Activated naive CD8-positive, alpha-beta T cell (primary cell): Measurements from ENCODE around the gene CSF1.

ENCODE experiments used
- H3K27ac Mint-ChIP-seq: one replicate; pipeline ENCODE4 v1.8.0; 2021; ENCODE audit warnings: mixed read lengths
- H3K27me3 Mint-ChIP-seq: one replicate; pipeline ENCODE4 v1.8.0; 2021; ENCODE audit warnings: mixed read lengths
- H3K36me3 Mint-ChIP-seq: one replicate; pipeline ENCODE4 v1.8.0; 2021; ENCODE audit warnings: mixed read lengths
- H3K4me1 Mint-ChIP-seq: one replicate; pipeline ENCODE4 v1.8.0; 2021; ENCODE audit warnings: low read depth, mixed read lengths
- H3K4me3 Mint-ChIP-seq: one replicate; pipeline ENCODE4 v1.8.0; 2021; ENCODE audit warnings: mild to moderate bottlenecking, mixed read lengths
- H3K9me3 Mint-ChIP-seq: one replicate; pipeline ENCODE4 v1.8.0; 2021; ENCODE audit warnings: low read depth, mixed read lengths

CSF1 gene

GRCh38 chr1:109904105-109904817 lies 6.4 kb upstream of the CSF1 start:
- H3K9me3 Mint-ChIP-seq: no peaks in the 10 kb centered on the region
- H3K36me3 Mint-ChIP-seq: peaks cover 4% of the 10 kb centered on the region
- peaks cover 41% of the 10 kb centered on the region for H3K4me1 Mint-ChIP-seq
- H3K27ac Mint-ChIP-seq: no peak overlapping the region
- H3K4me3 Mint-ChIP-seq: no peak overlapping the region
- no peaks in the 10 kb centered on the region for H3K27me3 Mint-ChIP-seq

- no peaks in the 10 kb centered on the region for H3K9me3 Mint-ChIP-seq
- H3K27ac Mint-ChIP-seq: peak overlapping the region; percentile 96
- H3K36me3 Mint-ChIP-seq: peaks cover 4% of the 10 kb centered on the region
- no peaks in the 10 kb centered on the region for H3K27me3 Mint-ChIP-seq
- H3K4me3 Mint-ChIP-seq: peak overlapping the region; percentile 65
- peaks cover 46% of the 10 kb centered on the region for H3K4me1 Mint-ChIP-seq
These were observed 5.2 kb upstream of the CSF1 start for GRCh38 chr1:109905491-109905890.

DNA sequence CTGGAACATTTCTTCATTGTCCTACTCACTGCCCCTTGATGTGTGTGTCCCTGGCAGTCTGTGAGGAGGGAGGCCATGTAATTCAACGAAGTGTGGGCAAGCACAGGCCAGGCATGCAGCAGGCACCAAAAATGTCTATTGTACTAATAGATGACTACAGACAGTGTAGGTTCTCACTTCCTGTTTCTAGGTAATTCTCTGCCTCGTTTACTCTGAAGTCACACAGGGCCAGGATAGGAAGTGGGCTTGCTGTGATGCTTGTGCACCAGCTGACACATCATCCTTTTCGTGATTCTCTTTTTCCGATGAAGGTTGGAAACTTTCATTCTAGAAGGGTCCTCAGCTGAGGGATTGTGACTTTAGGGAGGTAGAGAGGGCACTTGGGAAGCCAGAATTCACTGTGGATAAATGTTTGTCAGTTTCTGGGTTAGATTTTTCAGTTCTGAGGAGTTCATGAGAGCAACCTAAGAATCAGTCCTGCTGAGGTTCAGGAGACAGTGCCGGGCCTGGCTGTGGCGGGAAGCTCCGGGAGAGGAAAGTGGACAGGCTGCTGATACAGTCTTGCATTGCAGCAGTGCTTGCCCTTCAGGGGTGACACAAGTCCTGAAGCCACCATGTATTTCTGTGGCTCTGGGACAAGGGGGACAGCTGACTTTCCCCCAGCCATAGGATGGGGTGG lies 4.3 kb upstream of the CSF1 start:
- Mint-ChIP-seq H3K4me3 (peak overlapping the region; percentile 65), H3K9me3 (no peaks in the 10 kb centered on the region), H3K27ac (peak overlapping the region; percentile 96), H3K27me3 (no peaks in the 10 kb centered on the region), H3K4me1 (peaks cover 46% of the 10 kb centered on the region), H3K36me3 (peaks cover 4% of the 10 kb centered on the region)

GRCh38 chr1:109906839-109907180 lies 3.8 kb upstream of the CSF1 start:
- Mint-ChIP-seq H3K4me1 (peaks cover 50% of the 10 kb centered on the region), H3K36me3 (peaks cover 4% of the 10 kb centered on the region), H3K27me3 (no peaks in the 10 kb centered on the region), H3K4me3 (peak overlapping the region; percentile 65), H3K27ac (peak overlapping the region; percentile 96), H3K9me3 (no peaks in the 10 kb centered on the region)

- Mint-ChIP-seq H3K4me3 (peak overlapping the region; percentile 38), H3K36me3 (peaks cover 4% of the 10 kb centered on the region), H3K4me1 (peaks cover 53% of the 10 kb centered on the region), H3K9me3 (no peaks in the 10 kb centered on the region), H3K27me3 (no peaks in the 10 kb centered on the region), H3K27ac (peak overlapping the region; percentile 96)
These were observed 3.4 kb upstream of the CSF1 start for GRCh38 chr1:109907190-109907774.

- no peaks in the 10 kb centered on the region for H3K27me3 Mint-ChIP-seq
- no peak overlapping the region for H3K4me3 Mint-ChIP-seq
- H3K4me1 Mint-ChIP-seq: peaks cover 61% of the 10 kb centered on the region
- no peak overlapping the region for H3K27ac Mint-ChIP-seq
- H3K36me3 Mint-ChIP-seq: peaks cover 6% of the 10 kb centered on the region
- no peaks in the 10 kb centered on the region for H3K9me3 Mint-ChIP-seq
These were observed 1.8 kb upstream of the CSF1 start for GRCh38 chr1:109908836-109909235.

DNA sequence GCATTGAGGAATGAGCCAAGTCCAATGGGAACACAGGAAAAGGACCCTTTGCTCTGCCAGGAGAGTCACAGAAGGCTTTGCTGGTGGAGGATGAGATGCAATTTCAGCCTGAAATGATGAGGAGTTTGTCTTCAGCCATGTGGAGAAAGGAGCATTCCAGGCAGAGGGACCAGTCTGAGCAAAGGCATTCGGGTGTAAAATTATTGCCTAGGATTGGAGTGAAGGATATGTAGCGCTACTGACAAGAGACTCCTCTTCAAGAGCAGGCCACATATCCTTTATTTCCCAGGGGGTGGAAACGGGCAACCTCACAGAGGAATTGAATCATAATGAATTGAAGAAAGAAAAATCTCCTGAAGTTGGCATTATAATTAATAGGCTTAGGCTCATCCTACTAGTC lies 1.1 kb upstream of the CSF1 start:
- Mint-ChIP-seq H3K27ac (peak overlapping the region; percentile 85), H3K27me3 (no peaks in the 10 kb centered on the region), H3K9me3 (no peaks in the 10 kb centered on the region), H3K4me1 (peaks cover 62% of the 10 kb centered on the region), H3K4me3 (peak overlapping the region; percentile 86), H3K36me3 (peaks cover 6% of the 10 kb centered on the region)

DNA sequence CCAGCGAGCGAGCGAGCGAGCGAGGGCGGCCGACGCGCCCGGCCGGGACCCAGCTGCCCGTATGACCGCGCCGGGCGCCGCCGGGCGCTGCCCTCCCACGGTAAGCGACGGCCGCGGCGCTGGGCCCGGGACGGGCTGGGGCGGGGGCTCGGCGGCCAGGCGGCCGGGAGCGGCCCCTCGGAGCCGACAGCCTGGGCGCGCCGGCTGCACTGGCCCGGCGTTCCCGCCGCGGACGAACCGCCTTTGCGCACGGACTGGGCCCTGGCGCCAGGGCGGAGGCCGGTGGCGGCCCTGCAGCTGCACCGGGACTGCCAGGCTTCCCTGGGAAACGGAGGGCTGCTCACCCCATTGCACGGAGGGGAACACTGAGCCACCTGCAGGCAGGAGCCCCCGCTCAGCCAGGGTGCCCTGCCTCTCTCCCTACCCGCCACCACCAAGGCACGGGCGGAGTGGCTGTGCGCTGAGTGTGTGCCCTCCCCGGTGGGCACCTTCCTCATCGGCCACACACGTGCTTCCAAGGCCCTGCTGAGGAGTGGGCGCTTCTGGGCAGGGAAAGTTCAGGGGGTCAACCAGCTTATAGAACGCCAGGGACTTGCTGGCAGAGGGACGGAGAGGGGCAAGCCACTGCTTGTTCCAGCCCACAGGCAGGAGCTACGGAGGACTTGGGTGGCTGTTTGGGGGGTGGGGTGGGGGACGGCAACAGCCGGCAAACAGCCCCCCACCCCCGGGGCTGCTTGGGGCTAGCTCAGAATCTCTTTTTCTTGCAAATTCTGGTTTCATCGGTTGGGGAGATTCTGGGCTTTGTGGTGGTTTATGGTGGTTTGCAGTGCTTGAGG lies 532 bp downstream of the CSF1 start:
- H3K27me3 Mint-ChIP-seq: no peaks in the 10 kb centered on the region
- peak overlapping the region; percentile 93 for H3K27ac Mint-ChIP-seq
- H3K9me3 Mint-ChIP-seq: no peaks in the 10 kb centered on the region
- H3K4me1 Mint-ChIP-seq: peaks cover 54% of the 10 kb centered on the region
- H3K4me3 Mint-ChIP-seq: peak overlapping the region; percentile 93
- peaks cover 8% of the 10 kb centered on the region for H3K36me3 Mint-ChIP-seq

DNA sequence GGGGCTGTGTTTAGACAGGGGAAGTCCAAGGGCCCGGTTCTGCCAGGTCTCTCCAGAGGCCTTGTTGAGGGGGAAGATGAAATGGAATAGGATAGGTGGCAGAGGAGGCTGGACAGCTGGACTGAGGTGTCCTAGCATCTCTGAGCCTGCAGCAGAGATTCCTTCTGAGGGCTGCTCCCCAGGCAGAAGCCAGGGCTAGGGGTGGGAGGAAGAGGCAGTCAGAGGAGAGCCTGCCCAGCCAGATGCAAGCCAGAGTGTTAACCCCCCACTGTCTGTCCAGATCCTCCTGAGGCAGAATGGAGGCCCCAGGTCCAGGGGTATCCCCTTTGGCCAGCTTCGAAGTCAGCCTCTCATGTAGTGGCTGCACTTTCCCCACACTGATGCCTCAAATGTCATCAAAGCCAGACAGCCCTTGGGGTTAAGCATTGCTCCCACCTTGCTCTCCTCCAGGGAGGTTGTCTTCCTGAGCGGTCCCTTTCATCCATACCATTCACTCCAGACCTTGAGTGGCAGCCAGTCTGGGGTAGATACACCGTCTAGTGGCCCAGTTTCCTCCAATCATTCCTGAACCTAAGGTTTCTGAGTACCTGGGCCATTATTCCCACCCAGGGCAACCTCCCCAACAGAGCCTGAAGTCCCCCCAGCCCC lies 1.7 kb downstream of the CSF1 start:
- Mint-ChIP-seq H3K27me3 (no peaks in the 10 kb centered on the region), H3K27ac (peak overlapping the region; percentile 93), H3K4me1 (peaks cover 49% of the 10 kb centered on the region), H3K9me3 (no peaks in the 10 kb centered on the region), H3K4me3 (peak overlapping the region; percentile 93), H3K36me3 (peaks cover 18% of the 10 kb centered on the region)

- peaks cover 43% of the 10 kb centered on the region for H3K4me1 Mint-ChIP-seq
- H3K27me3 Mint-ChIP-seq: no peaks in the 10 kb centered on the region
These were observed 2.2 kb downstream of the CSF1 start for GRCh38 chr1:109912873-109913272.

DNA sequence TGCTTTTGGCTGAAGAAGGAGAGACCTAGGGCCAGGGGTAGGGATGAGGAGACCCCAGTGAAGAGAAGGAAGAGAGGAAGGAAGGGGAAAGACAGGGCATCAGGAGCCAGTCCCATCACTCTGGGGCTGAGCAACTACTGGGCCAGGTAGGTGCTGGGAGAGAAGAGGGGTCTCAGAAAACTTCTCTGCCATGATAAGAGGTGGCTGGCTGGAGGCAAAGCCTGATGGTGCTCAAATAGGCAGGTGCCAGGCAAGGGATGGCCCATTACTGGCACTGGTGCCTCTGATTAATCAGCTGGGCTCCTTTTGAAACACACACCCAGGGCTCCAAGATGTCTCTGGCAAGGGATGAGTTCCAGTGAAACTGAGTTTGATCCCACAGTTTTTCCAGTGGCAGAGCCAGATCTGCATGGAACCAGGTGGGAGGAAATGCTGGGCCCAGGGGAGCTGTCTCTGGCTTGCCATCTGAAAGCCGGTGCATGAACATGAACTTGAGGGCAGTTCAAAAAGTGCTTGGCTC lies 2.8 kb downstream of the CSF1 start:
- Mint-ChIP-seq H3K36me3 (peaks cover 29% of the 10 kb centered on the region), H3K27me3 (no peaks in the 10 kb centered on the region)

More at GRCh38 chr1:109912873-109913272, 2.2 kb downstream of the CSF1 start:
- peaks cover 23% of the 10 kb centered on the region for H3K36me3 Mint-ChIP-seq
- H3K4me3 Mint-ChIP-seq: peak overlapping the region; percentile 93
- no peaks in the 10 kb centered on the region for H3K9me3 Mint-ChIP-seq
- H3K27ac Mint-ChIP-seq: peak overlapping the region; percentile 61

GRCh38 chr1:109914587-109915240 lies 4.1 kb downstream of the CSF1 start:
- H3K27ac Mint-ChIP-seq: no peak overlapping the region
- peaks cover 35% of the 10 kb centered on the region for H3K36me3 Mint-ChIP-seq
- H3K4me3 Mint-ChIP-seq: no peak overlapping the region
- H3K27me3 Mint-ChIP-seq: no peaks in the 10 kb centered on the region
- H3K9me3 Mint-ChIP-seq: no peaks in the 10 kb centered on the region
- H3K4me1 Mint-ChIP-seq: peaks cover 31% of the 10 kb centered on the region

More for the DNA sequence above, 2.8 kb downstream of the CSF1 start:
- Mint-ChIP-seq H3K9me3 (no peaks in the 10 kb centered on the region), H3K4me3 (peak overlapping the region; percentile 93), H3K4me1 (peaks cover 38% of the 10 kb centered on the region), H3K27ac (peak overlapping the region; percentile 61)

GRCh38 chr1:109917051-109917767 lies 6.6 kb downstream of the CSF1 start:
- H3K9me3 Mint-ChIP-seq: no peaks in the 10 kb centered on the region
- H3K36me3 Mint-ChIP-seq: peaks cover 45% of the 10 kb centered on the region
- H3K4me1 Mint-ChIP-seq: peaks cover 18% of the 10 kb centered on the region
- H3K27ac Mint-ChIP-seq: no peak overlapping the region
- H3K27me3 Mint-ChIP-seq: no peaks in the 10 kb centered on the region
- H3K4me3 Mint-ChIP-seq: no peak overlapping the region
